A549 (cell line): ENCODE results near the gene FBN2. TPM values are rescaled to one million over a fixed set of nuclear protein-coding genes. Genes with fewer than 3 reads are reported as not detected.
A peak's percentile ranks its signal among the peaks of the same experiment; 100 is the strongest.
"Not testable (repeated sequence)": the region's sequence is repeated elsewhere in the genome, so short reads cannot be mapped to it uniquely, and the experiment has no call there.

Source experiments
- ATAC-seq, 2 experiments: fragments of 200-7000 bp in 1 of 2; fragments of >200 bp in 1 of 2; cut with Nextera tagmentation in 1 of 2; cut with Tn5 transposase in 1 of 2; 3 replicates each; pipeline versions ENCODE4 v1.8.0 to v1.9.1; 2018 to 2020; ENCODE audit warnings: mild to moderate bottlenecking in 1 of 2, moderate library complexity in 1 of 2
- CTCF ChIA-PET: fragments of 300-600 bp; sonication (Branson Sonifier 250); formaldehyde crosslinking; extraction: SDS; loops from one replicate; lab custom pipeline; 2021; ENCODE audit warnings: antibody characterized with exemption, inconsistent platforms; lab: Yijun Ruan, JAX
- POLR2A ChIA-PET: fragments of 350-600 bp; formaldehyde crosslinking; extraction: SDS; loops from one replicate; lab custom pipeline; 2021; ENCODE audit warnings: antibody characterized with exemption, inconsistent platforms; lab: Yijun Ruan, JAX
- DNase-seq, 2 experiments: peaks; one replicate each; pipeline versions ENCODE4 v3.0.0 to v3.0.0-alpha.2; 2011 to 2016; ENCODE audit warnings: low read depth in 1 of 2, low spot score in 1 of 2
- FAIRE-seq: peaks from 2 replicates; lab custom pipeline; 2011; peaks lifted over from hg19 to GRCh38; lab: Jason Lieb, UNC
- H3K27ac ChIP-seq, 2 experiments: fragments of >200 bp; sonication (Bioruptor Twin); formaldehyde crosslinking; 3 replicates each; pipeline ENCODE4 v1.5.1; 2016 to 2017
- H3K4me1 ChIP-seq: fragments of >200 bp; sonication (Bioruptor Twin); formaldehyde crosslinking; 3 replicates; pipeline ENCODE4 v1.6.1; 2016
- H3K4me2 ChIP-seq: fragments of >200 bp; sonication (Bioruptor Twin); formaldehyde crosslinking; 3 replicates; pipeline ENCODE4 v1.6.1; 2016
- H3K4me3 ChIP-seq: fragments of >200 bp; sonication (Bioruptor Twin); formaldehyde crosslinking; 3 replicates; pipeline ENCODE4 v1.5.1; 2016
- H3K9me3 ChIP-seq: fragments of >200 bp; sonication (Bioruptor Twin); formaldehyde crosslinking; 3 replicates; pipeline ENCODE4 v1.6.1; 2016
- CEBPB ChIP-seq, 2 experiments: fragments of >200 bp in 1 of 2; sonication (Bioruptor Twin) in 1 of 2; formaldehyde crosslinking in 1 of 2; IDR thresholded peaks; 2 replicates each; pipeline ENCODE4 v1.6.1; 2012 to 2016
- CHD2 ChIP-seq: fragments of 150-350 bp; IDR thresholded peaks from 2 replicates; pipeline ENCODE4 v1.6.1; 2014; ENCODE audit warnings: low read length; ENCODE audit not compliant: partially characterized antibody
- E2F6 ChIP-seq: IDR thresholded peaks from 2 replicates; pipeline ENCODE4 v1.6.1; 2012; ENCODE audit warnings: low read depth, borderline replicate concordance
- EHMT2 ChIP-seq: fragments of 200-600 bp; sonication (generic); IDR thresholded peaks from 2 replicates; pipeline ENCODE4 v1.6.1; 2016; ENCODE audit warnings: antibody characterized with exemption, low read depth, mild to moderate bottlenecking, moderate library complexity
- ELK1 ChIP-seq: fragments of 150-350 bp; IDR thresholded peaks from 2 replicates; pipeline ENCODE4 v1.6.1; 2014; ENCODE audit warnings: low read depth, mild to moderate bottlenecking, low read length
- EP300 ChIP-seq, 2 experiments: fragments of >200 bp; sonication (Bioruptor Twin); formaldehyde crosslinking; IDR thresholded peaks; 2 replicates in 1 of 2; 3 replicates in 1 of 2; pipeline ENCODE4 v1.6.1; 2016 to 2017
- FOSB ChIP-seq: fragments of 250-450 bp; sonication (Bioruptor Pico); IDR thresholded peaks from 2 replicates; pipeline ENCODE4 v1.5.0; 2020; ENCODE audit warnings: mild to moderate bottlenecking, moderate library complexity
- FOSL2 ChIP-seq, 2 experiments: fragments of 450-650 bp in 1 of 2; fragments of >200 bp in 1 of 2; sonication (Bioruptor Twin) in 1 of 2; formaldehyde crosslinking; IDR thresholded peaks; 2 replicates each; pipeline versions ENCODE4 v1.5.0 to v1.6.1; 2016 to 2020; ENCODE audit warnings: mild to moderate bottlenecking in 1 of 2, moderate library complexity in 1 of 2
- JUNB ChIP-seq: fragments of >200 bp; sonication (Bioruptor Twin); formaldehyde crosslinking; IDR thresholded peaks from 2 replicates; pipeline ENCODE4 v1.6.1; 2016
- KDM5A ChIP-seq: fragments of 200-600 bp; sonication (generic); IDR thresholded peaks from 2 replicates; pipeline ENCODE4 v1.6.1; 2016; ENCODE audit warnings: antibody characterized with exemption, mild to moderate bottlenecking
- MAFK ChIP-seq: fragments of 450-650 bp; IDR thresholded peaks from 2 replicates; pipeline ENCODE4 v1.6.1; 2014; ENCODE audit not compliant: partially characterized antibody
- MYC ChIP-seq: IDR thresholded peaks from 2 replicates; pipeline ENCODE4 v1.6.1; 2012; ENCODE audit warnings: mild to moderate bottlenecking, inconsistent platforms, low read length, improper control_type of control experiment, borderline replicate concordance
- PHF8 ChIP-seq: fragments of 200-600 bp; sonication (generic); IDR thresholded peaks from 2 replicates; pipeline ENCODE4 v1.6.1; 2016; ENCODE audit warnings: low read depth, mild to moderate bottlenecking, antibody characterized with exemption, moderate library complexity, borderline replicate concordance
- RARB ChIP-seq: fragments of 250-450 bp; sonication (Bioruptor Pico); IDR thresholded peaks from 2 replicates; pipeline ENCODE4 v1.8.0; 2021; ENCODE audit warnings: mild to moderate bottlenecking, moderate library complexity
- RCOR1 ChIP-seq: fragments of 150-350 bp; IDR thresholded peaks from 2 replicates; pipeline ENCODE4 v1.6.1; 2014; ENCODE audit warnings: antibody characterized with exemption, low read length, low read depth
- RFX5 ChIP-seq: fragments of 450-650 bp; IDR thresholded peaks from 2 replicates; pipeline ENCODE4 v1.7.1; 2014; ENCODE audit warnings: antibody characterized with exemption, mild to moderate bottlenecking, moderate library complexity
- RNF2 ChIP-seq: fragments of 200-600 bp; sonication (generic); IDR thresholded peaks from 2 replicates; pipeline ENCODE4 v1.6.1; 2016; ENCODE audit warnings: low read depth, mild to moderate bottlenecking, antibody characterized with exemption, moderate library complexity, borderline replicate concordance
- ZC3H11A ChIP-seq: fragments of 450-650 bp; IDR thresholded peaks from 2 replicates; pipeline ENCODE4 v1.6.1; 2014; ENCODE audit warnings: antibody characterized with exemption, mild to moderate bottlenecking
- ZSCAN20 ChIP-seq: fragments of 250-450 bp; sonication (Bioruptor Pico); IDR thresholded peaks from 2 replicates; pipeline ENCODE4 v1.8.0; 2022; ENCODE audit warnings: mild to moderate bottlenecking, moderate library complexity
- WGBS: methylation state at CpG from one replicate; pipeline ENCODE4 v1.1.6; 2017; ENCODE audit errors: missing lambda C conversion rate; 5-methylcytosine and 5-hydroxymethylcytosine counted together
- polyA plus RNA-seq, 4 experiments: library from polyadenylated mRNA; depleted of rRNA in 3 of 4; stranded (reverse); fragments of >200 nt; fragmentation: RNase III in 1 of 4; extraction: RNeasy Plus Mini Kit Qiagen cat#74134 plus additional on column Dnase treatment in 1 of 4; gene quantifications; 2 replicates in 3 of 4; 3 replicates in 1 of 4; pipeline ENCODE4 v1.2.3, GENCODE V29; 2011 to 2017
- TF ChIP-seq, protein P1 (sequence below): fragments of 200-600 bp; sonication (generic); IDR thresholded peaks from 2 replicates; pipeline ENCODE4 v1.6.1; 2016; ENCODE audit warnings: antibody characterized with exemption, mild to moderate bottlenecking, moderate library complexity
- TF ChIP-seq, protein P2 (sequence below): fragments of >200 bp; sonication (Bioruptor Twin); formaldehyde crosslinking; IDR thresholded peaks from 2 replicates; pipeline ENCODE4 v1.6.1; 2016
- TF ChIP-seq, protein P3 (sequence below): fragments of 450-650 bp; IDR thresholded peaks from 2 replicates; pipeline ENCODE4 v1.6.1; 2014; ENCODE audit warnings: antibody characterized with exemption
- TF ChIP-seq, protein P4 (sequence below): fragments of 250-450 bp; sonication (Bioruptor Pico); IDR thresholded peaks from 2 replicates; pipeline ENCODE4 v1.5.0; 2020; ENCODE audit warnings: low read depth, mild to moderate bottlenecking, moderate library complexity

Gene FBN2
- polyA plus RNA-seq, 2 of the 4 experiments (the other 2 are of a cell fraction), result 22.2 to 22.7 TPM

- Histone ChIP-seq H3K4me1 (no peaks in the 10 kb centered on the region), H3K9me3 (no peaks in the 10 kb centered on the region), H3K4me2 (no peak overlapping the region), H3K27ac (no peak overlapping the region), H3K4me3 (no peak overlapping the region)
- 79% methylated on average over 4 of the region's 4 CpGs for WGBS
- FAIRE-seq, result no peak
- TF ChIP-seq, protein P1, sequence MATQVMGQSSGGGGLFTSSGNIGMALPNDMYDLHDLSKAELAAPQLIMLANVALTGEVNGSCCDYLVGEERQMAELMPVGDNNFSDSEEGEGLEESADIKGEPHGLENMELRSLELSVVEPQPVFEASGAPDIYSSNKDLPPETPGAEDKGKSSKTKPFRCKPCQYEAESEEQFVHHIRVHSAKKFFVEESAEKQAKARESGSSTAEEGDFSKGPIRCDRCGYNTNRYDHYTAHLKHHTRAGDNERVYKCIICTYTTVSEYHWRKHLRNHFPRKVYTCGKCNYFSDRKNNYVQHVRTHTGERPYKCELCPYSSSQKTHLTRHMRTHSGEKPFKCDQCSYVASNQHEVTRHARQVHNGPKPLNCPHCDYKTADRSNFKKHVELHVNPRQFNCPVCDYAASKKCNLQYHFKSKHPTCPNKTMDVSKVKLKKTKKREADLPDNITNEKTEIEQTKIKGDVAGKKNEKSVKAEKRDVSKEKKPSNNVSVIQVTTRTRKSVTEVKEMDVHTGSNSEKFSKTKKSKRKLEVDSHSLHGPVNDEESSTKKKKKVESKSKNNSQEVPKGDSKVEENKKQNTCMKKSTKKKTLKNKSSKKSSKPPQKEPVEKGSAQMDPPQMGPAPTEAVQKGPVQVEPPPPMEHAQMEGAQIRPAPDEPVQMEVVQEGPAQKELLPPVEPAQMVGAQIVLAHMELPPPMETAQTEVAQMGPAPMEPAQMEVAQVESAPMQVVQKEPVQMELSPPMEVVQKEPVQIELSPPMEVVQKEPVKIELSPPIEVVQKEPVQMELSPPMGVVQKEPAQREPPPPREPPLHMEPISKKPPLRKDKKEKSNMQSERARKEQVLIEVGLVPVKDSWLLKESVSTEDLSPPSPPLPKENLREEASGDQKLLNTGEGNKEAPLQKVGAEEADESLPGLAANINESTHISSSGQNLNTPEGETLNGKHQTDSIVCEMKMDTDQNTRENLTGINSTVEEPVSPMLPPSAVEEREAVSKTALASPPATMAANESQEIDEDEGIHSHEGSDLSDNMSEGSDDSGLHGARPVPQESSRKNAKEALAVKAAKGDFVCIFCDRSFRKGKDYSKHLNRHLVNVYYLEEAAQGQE, result no peak
- TF ChIP-seq MYC, result no peak
- no peak for TF ChIP-seq RNF2
- POLR2A ChIA-PET, result no interaction called here
- no peak for ATAC-seq
- no peak for DNase-seq
- CTCF ChIA-PET, result no interaction called here
Measured at GRCh38 chr5:128403333-128403732, 134.7 kb downstream of the FBN2 start.

DNA sequence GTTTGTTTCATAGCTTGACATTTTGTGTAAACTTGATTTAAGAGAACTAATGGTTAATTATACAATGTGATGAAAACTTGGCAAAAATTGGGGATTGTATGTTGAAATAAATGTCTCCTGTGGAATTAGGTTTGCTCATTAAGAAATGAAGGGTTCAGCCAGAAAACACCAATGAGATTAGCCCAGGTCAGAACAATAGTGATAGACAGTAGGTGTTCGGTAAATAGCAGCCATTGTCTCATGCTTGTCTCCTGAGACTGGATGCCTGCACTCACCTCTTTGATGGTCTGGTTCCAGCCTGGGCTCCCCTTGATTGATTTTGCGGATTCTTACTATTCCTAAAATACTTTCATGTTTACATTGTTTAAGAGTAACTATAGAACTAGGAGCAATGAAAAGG, 135.5 kb downstream of the FBN2 start:
- H3K4me3 ChIP-seq, result no peak overlapping the region
- H3K4me2 ChIP-seq, result no peak overlapping the region
- no peak for FAIRE-seq
- ATAC-seq, result no peak
- WGBS, result 90% methylated on average over 2 of the region's 2 CpGs
- CTCF ChIA-PET, result no interaction called here
- POLR2A ChIA-PET, result no interaction called here
- DNase-seq, result no peak
- no peaks in the 10 kb centered on the region for H3K9me3 ChIP-seq
- no peak overlapping the region for H3K27ac ChIP-seq
- H3K4me1 ChIP-seq, result no peaks in the 10 kb centered on the region
- TF ChIP-seq, protein P2, sequence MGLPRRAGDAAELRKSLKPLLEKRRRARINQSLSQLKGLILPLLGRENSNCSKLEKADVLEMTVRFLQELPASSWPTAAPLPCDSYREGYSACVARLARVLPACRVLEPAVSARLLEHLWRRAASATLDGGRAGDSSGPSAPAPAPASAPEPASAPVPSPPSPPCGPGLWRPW, result no peak
- TF ChIP-seq E2F6 (no peak), CEBPB (IDR thresholded peaks at IDR 0.05) (no peak), ZSCAN20 (no peak), KDM5A (no peak), RFX5 (no peak), PHF8 (no peak), FOSB (no peak)

DNA sequence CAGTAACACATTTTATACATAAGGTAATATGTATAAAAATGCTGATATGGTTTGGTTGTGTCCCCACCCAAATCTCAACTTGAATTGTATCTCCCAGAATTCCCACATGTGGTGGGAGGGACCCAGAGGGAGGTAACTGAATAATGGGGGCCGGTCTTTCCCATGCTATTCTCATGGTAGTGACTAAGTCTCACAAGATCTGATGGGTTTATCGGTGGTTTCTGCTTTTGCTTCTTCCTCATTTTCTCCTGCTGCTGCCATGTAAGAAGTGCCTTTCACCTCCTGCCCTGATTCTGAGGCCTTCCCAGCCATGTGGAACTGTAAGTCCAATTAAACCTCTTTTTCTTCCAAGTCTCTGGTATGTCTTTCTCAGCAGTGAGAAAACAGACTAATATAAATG, 137.3 kb downstream of the FBN2 start:
- DNase-seq, CTCF ChIA-PET, H3K4me3 ChIP-seq, H3K4me2 ChIP-seq, H3K4me1 ChIP-seq, H3K9me3 ChIP-seq, ATAC-seq, FAIRE-seq, POLR2A ChIA-PET, H3K27ac ChIP-seq: not testable (repeated sequence)
- WGBS, result 70% methylated on average over 2 of the region's 2 CpGs

DNA sequence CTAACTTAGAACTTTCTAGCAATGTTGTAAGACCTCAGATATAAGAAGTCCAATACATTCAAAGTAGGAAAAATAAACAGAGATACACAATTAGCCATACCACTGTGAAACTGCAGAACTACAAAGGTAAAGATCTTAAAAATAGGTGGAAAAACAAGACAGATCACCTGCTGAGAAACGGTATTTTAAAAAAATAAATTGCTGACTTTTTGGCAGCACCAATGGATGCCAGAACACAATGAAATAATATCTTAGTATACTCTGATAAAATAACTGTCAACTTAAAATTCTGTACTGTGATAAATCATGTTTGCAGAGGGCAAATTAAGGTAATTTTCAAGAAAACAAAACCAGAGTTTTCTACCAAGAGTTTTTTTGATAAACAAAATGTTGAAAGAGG, 138.9 kb downstream of the FBN2 start:
- FAIRE-seq, result peak; percentile 23
- Histone ChIP-seq H3K27ac (no peak overlapping the region), H3K4me2 (no peak overlapping the region), H3K9me3 (no peaks in the 10 kb centered on the region), H3K4me3 (no peak overlapping the region), H3K4me1 (no peaks in the 10 kb centered on the region)
- ChIA-PET POLR2A (no interaction called here), CTCF (no interaction called here)
- WGBS, result 53% methylated on average over 1 of the region's 1 CpG
- TF ChIP-seq EHMT2 (no peak), JUNB (no peak), ZC3H11A (no peak), ZSCAN20 (no peak), EP300 (IDR thresholded peaks at IDR 0.05) (no peak), RFX5 (no peak), MAFK (no peak), RCOR1 (no peak), RARB (CRISPR knock-in tag) (no peak), CHD2 (no peak), FOSL2 (IDR thresholded peaks at IDR 0.05) (no peak), FOSL2 (CRISPR knock-in tag; IDR thresholded peaks at IDR 0.05) (no peak), FOSB (no peak), RNF2 (no peak), ELK1 (no peak)
- TF ChIP-seq, protein P3, sequence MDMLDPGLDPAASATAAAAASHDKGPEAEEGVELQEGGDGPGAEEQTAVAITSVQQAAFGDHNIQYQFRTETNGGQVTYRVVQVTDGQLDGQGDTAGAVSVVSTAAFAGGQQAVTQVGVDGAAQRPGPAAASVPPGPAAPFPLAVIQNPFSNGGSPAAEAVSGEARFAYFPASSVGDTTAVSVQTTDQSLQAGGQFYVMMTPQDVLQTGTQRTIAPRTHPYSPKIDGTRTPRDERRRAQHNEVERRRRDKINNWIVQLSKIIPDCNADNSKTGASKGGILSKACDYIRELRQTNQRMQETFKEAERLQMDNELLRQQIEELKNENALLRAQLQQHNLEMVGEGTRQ, result no peak
- TF ChIP-seq, protein P4, sequence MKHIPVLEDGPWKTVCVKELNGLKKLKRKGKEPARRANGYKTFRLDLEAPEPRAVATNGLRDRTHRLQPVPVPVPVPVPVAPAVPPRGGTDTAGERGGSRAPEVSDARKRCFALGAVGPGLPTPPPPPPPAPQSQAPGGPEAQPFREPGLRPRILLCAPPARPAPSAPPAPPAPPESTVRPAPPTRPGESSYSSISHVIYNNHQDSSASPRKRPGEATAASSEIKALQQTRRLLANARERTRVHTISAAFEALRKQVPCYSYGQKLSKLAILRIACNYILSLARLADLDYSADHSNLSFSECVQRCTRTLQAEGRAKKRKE (CRISPR knock-in tag), result no peak
- no peak for DNase-seq
- no peak for ATAC-seq
